HuH-7.5 (cell line): ENCODE data around the gene RPS27L.

ENCODE experiments used
- DNase-seq: peaks from one replicate; pipeline ENCODE4 v3.0.0; 2011; ENCODE audit warnings: low spot score

RPS27L gene

GRCh38 chr15:63157118-63157843 is at the start of gene RPS27L:
RPS27L (minus strand) TSS chr15:63157477; CDS start chr15:63157405, 72 bp downstream.
- DNase-seq = peak; percentile 79

- DNase-seq = no peak
Observed at GRCh38 chr15:63206079-63206478, 48.8 kb upstream of the RPS27L start.

GRCh38 chr15:63203451-63204090 is 46.3 kb upstream of the RPS27L start:
- DNase-seq = no peak

- DNase-seq = no peak
Observed at GRCh38 chr15:63202861-63203260, 45.6 kb upstream of the RPS27L start.

- no peak for DNase-seq
Observed at GRCh38 chr15:63200464-63201249, 43.4 kb upstream of the RPS27L start.

GRCh38 chr15:63198371-63199250 is 41.3 kb upstream of the RPS27L start:
- DNase-seq = no peak

GRCh38 chr15:63197626-63198025 is 40.3 kb upstream of the RPS27L start:
- no peak for DNase-seq

GRCh38 chr15:63196842-63197241 is 39.6 kb upstream of the RPS27L start:
- DNase-seq = no peak

GRCh38 chr15:63195569-63196015 is 38.3 kb upstream of the RPS27L start:
- no peak for DNase-seq

- DNase-seq = no peak
Observed at GRCh38 chr15:63194880-63195568, 37.7 kb upstream of the RPS27L start.

- no peak for DNase-seq
Observed at GRCh38 chr15:63194302-63194701, 37.0 kb upstream of the RPS27L start.

GRCh38 chr15:63192619-63193206 is 35.4 kb upstream of the RPS27L start:
- DNase-seq = no peak

- no peak for DNase-seq
Observed at GRCh38 chr15:63191895-63192618, 34.8 kb upstream of the RPS27L start.

GRCh38 chr15:63190769-63191649 is 33.7 kb upstream of the RPS27L start:
- no peak for DNase-seq

GRCh38 chr15:63189941-63190768 is 32.9 kb upstream of the RPS27L start:
- DNase-seq = no peak

- DNase-seq = peak; percentile 64
Observed at GRCh38 chr15:63188926-63189871, 31.9 kb upstream of the RPS27L start, which contains the start of gene RAB8B. RAB8B (plus strand) TSS chr15:63189606; CDS start chr15:63189625, 19 bp downstream.
